G401.6 (cell line): ENCODE measurements around the gene SLC7A9.
"Not testable (repeated sequence)": the region's sequence is repeated elsewhere in the genome, so short reads cannot be mapped to it uniquely, and the experiment has no call there.

Source experiments
- FAIRE-seq: peaks from 2 replicates; lab custom pipeline; 2012; peaks lifted over from hg19 to GRCh38; lab: Jason Lieb, UNC

Gene SLC7A9

GRCh38 chr19:32789429-32789828 is 80.1 kb downstream of the SLC7A9 start:
- FAIRE-seq, result no peak

DNA sequence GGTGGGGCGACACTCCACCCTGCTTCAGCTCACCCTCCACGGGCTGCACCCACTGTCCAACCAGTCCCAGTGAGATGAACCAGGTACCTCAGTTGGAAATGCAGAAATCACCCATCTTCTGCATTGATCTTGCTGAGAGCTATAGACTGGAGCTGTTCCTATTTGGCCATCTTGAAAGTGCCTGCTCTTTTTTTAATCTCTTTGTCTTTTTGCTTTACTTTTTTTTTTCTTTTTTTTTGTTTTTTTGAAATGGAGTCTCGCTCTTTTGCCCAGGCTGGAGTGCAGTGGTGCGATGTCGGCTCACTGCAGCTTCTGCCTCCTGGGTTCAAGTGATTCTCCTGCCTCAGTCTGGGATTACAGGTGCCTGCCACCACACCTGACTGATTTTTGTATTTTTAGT is 81.7 kb downstream of the SLC7A9 start:
- not testable (repeated sequence) for FAIRE-seq

GRCh38 chr19:32787161-32787813 is 82.3 kb downstream of the SLC7A9 start:
- not testable (repeated sequence) for FAIRE-seq

DNA sequence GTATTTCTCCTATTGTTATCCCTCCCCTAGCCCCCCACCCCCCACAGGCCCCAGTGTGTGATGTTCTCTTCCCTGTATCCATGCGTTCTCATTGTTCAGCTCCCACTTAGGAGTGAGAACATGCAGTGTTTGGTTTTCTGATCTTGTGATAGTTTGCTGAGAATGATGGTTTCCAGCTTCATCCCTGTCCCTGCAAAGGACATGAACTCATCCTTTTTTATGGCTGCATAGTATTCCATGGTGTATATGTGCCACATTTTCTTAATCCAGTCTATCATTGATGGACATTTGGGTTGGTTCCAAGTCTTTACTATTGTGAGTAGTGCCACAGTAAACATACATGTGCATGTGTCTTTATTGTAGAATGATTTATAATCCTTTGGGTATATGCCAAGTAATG is 87.5 kb downstream of the SLC7A9 start:
- not testable (repeated sequence) for FAIRE-seq

- no peak for FAIRE-seq
Measured at GRCh38 chr19:32781280-32781679, 88.3 kb downstream of the SLC7A9 start.
